Subcutaneous adipose tissue (tissue), 4 donors: ENCODE data around the gene SKAP1. TPM values are rescaled to one million over a fixed set of nuclear protein-coding genes. Genes with fewer than 3 reads are reported as not detected.

Experiments
- total RNA-seq, 4 donors: library from RNA; depleted of rRNA; stranded (reverse); fragments of >200 nt; gene quantifications; one replicate each; pipeline ENCODE4 v1.1.0, GENCODE V29; 2016
- TF ChIP-seq, protein P1 (sequence below): fragments of 450-650 bp; IDR thresholded peaks from one replicate; pipeline ENCODE4 v1.5.1; 2016; ENCODE audit warnings: low read depth, mild to moderate bottlenecking, control low read depth, antibody characterized with exemption, moderate library complexity

Gene SKAP1
- total RNA-seq, 4 donors from 2014 or later: 2.5 to 3.9 (median 3.1) TPM; not detected in 1

DNA sequence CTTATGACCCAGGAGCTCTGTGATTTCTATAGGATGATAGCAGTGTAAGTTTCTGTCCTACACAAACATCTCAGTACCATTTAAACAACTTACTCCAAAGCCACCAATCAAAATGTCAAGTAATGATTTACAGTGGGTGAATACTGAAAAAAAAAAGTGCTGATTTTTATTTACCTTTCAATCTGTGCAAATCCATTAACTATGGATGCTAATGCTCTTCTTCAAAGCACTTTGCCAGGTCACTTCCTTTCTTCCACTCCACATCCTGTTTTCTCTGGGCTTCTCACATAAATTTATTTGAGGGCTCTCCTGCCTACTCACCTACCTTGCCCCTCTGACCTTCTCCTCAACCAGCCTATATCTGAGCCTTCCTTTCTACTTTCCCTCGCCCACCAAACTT is 101.6 kb downstream of the SKAP1 start:
- TF ChIP-seq, protein P1, sequence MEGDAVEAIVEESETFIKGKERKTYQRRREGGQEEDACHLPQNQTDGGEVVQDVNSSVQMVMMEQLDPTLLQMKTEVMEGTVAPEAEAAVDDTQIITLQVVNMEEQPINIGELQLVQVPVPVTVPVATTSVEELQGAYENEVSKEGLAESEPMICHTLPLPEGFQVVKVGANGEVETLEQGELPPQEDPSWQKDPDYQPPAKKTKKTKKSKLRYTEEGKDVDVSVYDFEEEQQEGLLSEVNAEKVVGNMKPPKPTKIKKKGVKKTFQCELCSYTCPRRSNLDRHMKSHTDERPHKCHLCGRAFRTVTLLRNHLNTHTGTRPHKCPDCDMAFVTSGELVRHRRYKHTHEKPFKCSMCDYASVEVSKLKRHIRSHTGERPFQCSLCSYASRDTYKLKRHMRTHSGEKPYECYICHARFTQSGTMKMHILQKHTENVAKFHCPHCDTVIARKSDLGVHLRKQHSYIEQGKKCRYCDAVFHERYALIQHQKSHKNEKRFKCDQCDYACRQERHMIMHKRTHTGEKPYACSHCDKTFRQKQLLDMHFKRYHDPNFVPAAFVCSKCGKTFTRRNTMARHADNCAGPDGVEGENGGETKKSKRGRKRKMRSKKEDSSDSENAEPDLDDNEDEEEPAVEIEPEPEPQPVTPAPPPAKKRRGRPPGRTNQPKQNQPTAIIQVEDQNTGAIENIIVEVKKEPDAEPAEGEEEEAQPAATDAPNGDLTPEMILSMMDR: no peak

DNA sequence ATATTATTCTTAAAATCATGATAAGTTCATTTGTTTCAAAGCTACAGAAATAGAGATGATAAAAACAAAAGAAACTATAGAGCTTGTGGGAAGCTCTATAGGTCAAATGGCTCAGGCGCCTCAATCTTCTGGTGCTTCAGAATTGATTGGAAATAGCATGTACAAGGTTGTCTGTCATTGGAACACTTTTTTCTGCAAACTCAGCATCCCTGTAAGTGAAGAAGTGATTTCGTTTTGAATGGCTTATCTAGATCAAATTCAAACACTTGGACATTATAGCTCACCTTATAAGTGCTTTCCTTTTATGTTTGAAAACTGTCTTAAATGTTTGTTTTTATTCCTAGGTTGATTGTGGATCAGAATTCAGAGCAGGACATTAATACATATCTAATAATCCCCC is 103.7 kb downstream of the SKAP1 start:
- TF ChIP-seq, protein P1: no peak

DNA sequence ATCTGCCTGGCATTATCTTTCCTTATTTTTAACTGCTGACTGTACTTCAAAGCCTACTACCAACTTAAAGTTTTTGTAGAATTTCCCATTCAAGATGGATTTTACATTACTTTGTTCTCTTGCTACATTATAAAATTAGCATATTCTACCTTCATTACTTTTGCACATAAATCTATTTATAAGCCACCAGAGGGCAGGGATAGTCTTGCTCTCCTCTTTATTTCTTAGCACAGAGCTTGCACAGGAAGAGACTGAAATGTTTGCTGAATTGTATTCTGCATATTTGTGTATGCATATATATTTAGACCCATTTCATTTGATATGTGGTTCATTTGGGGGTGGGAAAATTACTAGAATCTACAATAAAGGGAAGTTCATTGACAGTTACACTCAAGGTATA is 108.0 kb downstream of the SKAP1 start:
- TF ChIP-seq, protein P1: no peak

DNA sequence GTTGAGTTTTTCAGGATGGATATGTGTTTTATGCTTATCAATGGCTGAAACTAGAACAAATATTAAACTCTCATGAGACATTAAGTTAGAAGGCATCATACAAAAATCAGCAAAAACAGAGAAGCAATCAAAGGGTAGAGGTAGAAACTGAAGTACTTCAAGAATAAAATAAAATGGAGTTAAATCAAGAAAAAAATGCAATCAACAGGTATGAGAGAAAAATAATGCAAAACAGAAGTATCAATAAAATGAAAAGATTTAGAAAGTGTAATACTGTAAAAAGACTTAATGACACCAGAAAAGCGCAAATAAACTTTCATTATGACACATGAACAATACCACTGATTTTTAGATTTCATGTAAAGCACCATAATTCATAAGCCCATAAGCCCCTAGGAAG is 112.3 kb downstream of the SKAP1 start:
- TF ChIP-seq, protein P1: no peak

DNA sequence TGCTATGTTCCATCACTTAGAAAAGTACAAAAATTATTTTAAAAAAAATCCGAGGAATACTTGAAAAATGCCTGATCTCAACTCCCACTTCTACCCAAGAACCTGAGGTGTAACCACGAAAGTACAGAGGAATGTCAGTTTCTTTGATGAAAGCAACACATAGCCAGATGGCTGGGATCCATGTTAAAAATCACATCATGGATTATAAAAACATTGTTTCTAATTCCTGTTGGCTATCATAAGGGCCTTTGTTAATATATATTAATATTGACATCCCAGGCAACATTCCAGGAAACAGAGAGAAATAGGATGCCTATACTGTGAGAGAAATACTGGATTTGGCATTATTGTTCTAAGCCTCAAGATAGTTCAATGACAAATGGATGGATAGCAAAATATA is 115.3 kb downstream of the SKAP1 start:
- TF ChIP-seq, protein P1: no peak

DNA sequence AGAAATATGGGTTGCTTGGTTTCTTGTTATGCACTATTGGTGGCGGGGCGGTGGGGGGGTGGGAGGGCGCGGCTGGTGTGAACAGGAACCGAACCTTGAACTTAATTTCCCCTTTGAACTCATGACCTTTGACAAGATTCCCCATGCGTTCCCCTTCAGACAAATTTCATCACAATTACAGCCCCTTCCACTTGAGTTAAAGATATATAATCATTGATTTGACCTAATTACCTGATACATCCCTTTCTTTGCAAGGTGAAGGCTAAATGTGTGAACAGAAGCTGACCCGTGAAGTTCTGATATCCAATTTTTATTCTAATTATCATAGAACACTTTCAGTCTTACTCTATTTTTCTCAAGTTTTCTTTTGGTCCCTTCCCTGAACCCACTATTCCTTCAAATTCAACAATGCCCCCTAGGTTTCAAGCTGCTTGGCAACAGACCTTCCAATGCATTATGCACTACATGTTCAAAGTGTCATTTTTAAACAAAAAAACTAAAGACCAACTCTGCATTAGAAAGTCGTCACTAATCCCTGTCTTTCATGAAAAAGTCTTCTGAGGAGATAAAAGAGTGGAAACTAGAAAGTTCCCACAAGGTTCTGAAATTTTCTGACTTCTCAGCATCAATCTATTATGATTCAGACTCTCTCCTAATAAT is 116.8 kb downstream of the SKAP1 start:
- TF ChIP-seq, protein P1: no peak

DNA sequence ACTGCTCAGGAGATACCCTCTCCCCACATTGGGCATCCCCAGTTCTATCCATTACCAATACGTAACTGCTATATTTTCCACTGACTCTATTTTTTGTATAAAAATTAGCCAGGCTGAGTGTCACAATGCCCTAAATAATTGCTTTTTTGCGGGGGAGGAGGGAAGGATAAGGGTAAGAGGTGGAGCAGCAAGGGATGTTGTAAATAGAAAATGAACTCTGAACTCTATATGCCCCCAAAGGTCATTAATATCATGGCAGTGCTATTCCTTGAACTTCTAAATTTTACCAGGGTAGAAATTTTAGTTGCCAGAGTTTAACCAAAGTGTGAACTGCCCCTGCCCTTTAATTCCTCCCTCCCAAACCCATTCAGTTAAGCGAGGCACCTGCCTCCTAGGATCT is 118.7 kb downstream of the SKAP1 start:
- TF ChIP-seq, protein P1: no peak
